CD1c-positive myeloid dendritic cell (primary cell): ENCODE measurements around the gene GATAD2A.
A peak's percentile ranks its signal among the peaks of the same experiment; 100 is the strongest.

Source experiments
- DNase-seq: peaks from one replicate; pipeline ENCODE4 v3.0.0-alpha.2; 2016; ENCODE audit errors: extremely low spot score

The GATAD2A gene

DNA sequence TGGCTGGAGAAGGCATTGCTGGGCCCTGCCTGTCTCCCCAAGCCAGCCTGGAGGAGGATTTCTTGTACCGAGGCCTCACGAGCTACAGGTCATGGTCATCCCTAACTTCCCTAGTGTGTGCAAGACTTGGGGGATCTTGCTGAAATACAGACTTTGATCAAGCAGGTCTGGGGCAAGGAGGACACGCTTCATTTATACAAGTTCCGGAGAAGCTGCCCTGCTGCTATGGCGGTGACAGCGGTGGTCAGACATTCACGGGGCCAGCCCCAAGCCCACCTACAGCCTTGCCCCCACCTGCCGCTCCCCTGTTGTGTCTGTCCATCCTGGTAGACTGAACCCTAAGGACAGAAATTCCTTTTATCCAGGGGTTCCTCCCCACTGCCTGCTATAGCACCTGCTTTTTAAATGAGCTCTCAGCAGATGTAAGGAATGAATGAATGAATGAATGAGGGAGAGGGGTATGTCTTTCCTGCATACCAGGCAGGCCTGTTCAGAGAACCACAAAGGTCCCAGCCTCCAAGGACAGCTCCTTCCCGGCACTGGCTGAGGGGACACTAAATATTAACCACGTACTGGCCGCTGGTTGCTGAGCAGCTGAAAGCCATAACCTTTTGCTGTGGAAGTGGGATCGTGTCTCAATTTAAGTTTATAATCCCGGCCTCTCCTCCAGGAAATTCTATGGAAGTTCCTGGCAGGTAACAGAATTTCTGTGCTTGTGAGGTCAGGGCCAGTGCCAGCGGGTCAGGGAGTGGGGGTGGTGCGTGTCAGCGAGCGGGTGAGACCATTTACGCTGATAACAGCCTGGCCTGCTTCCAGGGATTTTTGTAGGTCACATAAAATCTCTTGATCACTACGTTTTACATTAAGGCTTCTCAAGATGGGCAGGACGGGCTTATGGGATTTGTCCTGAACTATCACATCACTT, 82.7 kb downstream of the GATAD2A start:
- DNase-seq: no peak

DNA sequence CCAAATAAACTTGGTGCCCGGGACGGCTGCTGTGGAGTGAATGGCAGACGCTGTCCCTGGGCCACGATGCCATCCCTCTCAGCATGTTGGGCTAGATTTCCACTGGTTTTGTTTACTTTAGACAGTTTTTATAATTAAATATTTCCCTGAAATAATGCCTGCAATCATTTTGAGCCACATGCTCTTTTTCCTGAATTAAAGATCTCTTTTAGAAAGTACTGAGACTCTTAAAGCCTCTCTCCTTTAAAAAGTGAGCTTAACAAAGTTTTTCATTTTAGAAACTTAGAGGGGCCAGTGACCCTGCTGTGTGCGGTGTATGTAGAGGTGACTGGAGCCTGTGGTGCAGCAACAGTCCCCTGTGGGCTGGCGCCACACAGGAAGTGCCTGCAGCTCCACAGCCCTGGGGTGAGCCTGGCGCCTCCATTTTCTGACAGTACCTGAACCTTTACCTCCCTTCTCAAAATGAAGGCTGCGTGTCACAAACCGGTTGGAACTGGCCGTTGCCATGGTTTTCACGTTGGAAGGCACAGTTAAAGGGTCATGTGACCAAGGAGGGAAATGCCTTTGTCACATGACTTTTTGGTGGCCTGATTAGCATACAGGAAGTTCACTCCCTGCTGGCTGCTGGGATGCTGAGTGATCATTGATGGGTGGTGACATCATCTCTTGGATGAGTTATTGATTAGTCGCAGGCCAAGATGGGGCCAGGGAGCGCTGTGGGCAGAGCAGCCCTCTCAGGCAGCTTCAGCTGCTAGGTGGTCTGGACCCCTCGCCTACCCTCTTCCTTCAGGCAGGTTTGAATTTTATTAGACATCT, 83.6 kb downstream of the GATAD2A start:
- peak; percentile 91 for DNase-seq

DNA sequence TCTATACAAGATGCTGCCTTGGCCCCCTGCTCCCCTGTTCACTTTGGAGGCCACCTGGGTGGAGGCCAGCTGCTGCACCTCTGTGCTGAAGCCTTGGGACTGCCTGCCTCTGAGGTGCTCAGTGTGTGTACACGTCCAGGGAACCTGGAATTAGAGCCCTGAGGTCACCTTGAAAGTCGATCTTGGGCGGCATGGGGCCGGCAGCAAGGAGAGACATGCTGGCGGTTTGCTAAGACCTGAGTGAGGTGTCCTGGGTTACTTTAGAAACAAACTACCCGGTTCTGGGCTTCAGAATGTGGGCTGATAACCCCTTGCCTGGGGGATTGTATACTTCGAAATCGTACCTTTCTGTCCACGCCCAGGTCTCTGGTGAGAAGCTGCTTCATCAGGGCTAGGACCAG, 84.3 kb downstream of the GATAD2A start:
- DNase-seq: no peak

DNA sequence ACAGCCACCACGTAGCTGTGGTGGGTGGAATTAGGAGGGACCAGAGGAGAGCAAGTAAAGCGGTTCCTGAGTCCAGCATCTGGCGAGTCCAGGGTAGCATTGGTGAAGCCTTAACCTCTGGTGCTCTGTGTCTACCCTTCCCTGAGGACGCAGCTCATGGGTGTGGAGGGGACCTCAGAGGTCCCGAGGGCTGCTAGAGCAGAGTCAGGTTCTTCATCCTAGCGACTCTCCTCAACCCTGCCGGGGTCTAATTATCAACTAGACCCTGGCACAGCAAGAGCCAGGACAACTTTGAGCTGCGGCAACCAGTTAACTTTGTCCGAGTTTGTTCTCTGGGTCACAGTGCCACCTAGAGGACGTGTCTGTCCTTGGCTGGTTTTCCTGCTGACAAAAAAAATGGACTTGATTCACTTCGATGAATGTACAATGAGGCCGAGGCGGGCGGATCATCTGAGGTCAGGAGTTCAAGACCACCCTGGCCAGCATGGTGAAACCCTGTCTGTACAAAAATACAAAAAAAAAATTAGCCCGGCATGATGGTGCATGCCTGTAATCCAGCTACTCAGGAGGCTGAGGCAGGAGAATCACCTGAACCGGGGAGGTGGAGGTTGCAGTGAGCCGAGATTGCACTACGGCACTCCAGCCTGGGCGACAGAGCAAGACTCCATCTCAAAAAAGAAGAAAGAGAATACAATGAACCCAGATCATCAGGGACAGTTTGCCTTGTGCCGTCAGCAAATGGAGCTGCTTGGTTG, 84.9 kb downstream of the GATAD2A start:
- DNase-seq: peak; percentile 83

DNA sequence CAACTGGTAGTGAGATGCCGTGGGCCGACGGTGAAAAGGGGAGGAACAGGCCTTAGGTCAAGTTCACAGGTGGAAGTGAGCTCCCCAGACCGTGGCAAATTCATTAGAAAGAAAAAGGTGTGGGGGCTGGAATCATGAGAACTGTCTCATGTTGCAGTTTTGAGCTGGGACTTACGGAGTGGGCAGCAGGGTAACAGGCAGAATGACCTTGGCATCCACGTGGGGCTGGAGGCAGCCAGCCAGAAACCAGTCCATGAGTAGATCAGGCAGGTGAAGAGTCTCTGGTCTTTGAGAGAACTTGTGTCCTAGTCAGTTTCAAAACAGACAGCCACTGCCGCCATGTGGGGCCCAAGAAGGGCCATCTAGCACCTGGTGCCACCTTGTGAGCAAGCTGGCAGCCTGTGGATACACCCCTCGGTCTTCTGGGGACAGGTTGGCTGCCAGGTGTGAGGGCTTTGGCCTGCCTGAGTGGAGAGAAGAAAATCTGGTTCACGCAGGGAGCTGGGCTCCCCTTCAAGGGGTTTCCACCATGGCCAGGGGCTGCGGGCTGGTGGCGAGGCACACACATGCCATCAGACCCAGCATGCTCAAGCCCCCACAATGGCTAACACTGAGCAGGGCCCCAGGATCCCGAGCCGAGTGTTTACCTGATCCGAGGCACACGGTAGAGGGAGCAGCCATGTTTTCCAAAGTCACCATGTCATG, 86.0 kb downstream of the GATAD2A start:
- no peak for DNase-seq

DNA sequence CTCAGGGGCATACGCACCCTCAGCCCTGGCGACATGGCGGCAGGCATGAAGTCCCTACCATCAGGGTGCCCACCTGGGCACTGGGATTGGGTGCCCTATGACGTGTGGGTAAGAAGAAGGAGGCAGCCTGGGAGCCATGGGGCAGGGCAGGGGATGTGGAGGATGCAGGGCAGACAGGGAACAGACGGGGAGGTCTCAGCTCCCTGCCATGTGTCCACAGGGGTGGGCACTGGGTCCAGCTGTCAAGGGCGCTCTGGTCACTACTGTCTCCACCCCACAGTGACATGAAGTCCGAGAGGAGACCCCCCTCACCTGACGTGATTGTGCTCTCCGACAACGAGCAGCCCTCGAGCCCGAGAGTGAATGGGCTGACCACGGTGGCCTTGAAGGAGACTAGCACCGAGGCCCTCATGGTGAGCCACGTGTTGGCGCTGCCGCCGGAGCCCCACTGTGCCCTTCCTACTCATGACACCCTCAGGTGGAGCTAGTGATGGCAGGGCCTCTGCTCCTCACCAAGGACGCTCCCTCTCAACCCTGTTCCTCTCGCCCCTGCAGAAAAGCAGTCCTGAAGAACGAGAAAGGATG, 86.6 kb downstream of the GATAD2A start:
- no peak for DNase-seq

DNA sequence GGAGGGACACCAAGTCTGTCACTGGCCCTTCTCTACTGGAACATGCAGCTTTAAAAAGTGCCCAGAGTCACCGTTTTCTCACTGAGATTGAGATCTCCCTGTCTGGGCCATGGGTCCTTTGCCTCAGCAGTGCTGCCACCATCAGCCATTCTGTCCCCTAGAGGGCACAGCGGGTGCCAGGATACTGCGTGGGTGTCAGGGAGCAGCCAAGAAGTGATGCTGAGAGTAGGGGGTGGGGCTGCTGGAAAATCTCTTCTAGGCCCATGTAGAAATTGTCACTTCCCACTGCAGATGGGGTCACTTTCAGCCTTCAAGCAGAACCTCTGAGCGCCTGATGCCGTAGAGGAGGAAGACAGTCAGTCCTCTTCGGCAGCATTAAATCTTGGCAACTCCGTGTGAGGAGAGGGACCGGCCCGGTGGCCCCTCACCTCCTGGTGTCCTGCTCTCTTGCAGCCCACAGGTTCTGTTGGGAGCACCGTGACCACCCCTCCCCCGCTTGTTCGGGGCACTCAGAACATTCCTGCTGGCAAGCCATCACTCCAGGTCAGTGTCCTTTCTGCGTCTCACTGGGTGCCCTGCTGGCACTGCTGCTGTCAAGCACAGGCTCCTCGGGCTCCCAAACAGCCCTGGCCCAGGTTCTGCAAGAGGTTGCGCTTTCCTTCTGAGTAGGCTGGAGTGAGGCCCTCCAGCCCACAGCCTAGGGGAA, 88.5 kb downstream of the GATAD2A start:
- DNase-seq: no peak

DNA sequence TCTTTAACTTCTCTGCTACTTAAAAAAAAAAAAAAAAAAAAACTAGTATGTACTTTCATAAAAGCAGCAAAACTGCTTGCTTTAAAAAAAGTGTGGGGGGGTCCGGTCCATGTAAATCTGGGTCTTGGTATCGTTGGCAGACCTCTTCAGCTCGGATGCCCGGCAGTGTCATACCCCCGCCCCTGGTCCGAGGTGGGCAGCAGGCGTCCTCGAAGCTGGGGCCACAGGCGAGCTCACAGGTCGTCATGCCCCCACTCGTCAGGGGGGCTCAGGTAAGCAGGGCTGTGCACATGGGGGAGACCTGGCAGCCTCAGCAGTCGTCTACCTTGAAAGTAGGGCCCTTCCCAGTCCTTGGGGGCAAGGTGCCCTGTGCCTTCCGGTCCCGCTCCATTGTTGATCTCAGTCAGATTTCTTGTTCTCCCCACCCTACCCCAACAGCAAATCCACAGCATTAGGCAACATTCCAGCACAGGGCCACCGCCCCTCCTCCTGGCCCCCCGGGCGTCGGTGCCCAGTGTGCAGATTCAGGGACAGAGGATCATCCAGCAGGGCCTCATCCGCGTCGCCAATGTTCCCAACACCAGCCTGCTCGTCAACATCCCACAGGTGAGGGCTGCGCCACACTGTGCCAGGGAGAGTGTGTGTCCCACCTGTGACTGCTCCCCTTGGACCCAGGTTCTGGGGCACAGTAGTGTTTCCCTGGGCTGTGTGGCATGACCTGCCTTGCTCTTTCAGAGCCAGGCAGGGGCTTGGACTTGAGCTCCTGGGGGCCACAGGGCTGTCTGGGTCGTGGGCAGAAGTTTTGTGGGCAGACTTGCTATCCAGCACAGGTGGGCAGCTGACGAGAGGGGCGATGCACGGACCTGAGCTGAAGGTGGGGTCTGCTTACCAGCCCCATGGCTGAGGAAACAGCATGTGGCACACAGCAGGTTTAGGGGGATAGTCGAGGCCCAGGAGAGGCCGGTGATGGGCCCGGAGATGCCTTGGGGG, 90.4 kb downstream of the GATAD2A start:
- no peak for DNase-seq

DNA sequence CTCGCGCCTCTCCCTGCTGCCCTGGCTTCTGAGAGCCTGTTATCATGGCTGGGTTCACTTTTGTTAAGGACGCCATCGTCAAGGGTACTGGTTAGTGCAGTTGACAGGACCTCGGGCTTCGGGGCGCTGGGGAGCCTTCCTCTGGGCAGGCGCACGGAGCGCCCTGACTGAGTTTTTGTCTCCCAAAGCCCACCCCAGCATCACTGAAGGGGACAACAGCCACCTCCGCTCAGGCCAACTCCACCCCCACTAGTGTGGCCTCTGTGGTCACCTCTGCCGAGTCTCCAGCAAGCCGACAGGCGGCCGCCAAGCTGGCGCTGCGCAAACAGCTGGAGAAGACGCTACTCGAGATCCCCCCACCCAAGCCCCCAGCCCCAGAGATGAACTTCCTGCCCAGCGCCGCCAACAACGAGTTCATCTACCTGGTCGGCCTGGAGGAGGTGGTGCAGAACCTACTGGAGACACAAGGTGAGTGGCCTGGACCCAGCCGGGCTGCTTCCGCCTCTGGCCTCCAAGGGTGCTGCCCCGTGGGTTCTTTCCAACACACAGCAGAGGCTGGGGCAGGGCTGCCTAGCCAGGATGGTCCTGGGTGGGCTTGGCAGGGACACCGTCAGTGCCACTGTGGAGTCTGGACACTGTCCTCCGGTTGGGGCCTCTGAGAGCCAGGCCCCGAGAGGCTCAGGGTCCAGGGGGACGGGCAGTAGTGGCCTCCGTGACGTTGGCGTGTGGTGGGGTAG, 92.9 kb downstream of the GATAD2A start:
- DNase-seq: no peak

DNA sequence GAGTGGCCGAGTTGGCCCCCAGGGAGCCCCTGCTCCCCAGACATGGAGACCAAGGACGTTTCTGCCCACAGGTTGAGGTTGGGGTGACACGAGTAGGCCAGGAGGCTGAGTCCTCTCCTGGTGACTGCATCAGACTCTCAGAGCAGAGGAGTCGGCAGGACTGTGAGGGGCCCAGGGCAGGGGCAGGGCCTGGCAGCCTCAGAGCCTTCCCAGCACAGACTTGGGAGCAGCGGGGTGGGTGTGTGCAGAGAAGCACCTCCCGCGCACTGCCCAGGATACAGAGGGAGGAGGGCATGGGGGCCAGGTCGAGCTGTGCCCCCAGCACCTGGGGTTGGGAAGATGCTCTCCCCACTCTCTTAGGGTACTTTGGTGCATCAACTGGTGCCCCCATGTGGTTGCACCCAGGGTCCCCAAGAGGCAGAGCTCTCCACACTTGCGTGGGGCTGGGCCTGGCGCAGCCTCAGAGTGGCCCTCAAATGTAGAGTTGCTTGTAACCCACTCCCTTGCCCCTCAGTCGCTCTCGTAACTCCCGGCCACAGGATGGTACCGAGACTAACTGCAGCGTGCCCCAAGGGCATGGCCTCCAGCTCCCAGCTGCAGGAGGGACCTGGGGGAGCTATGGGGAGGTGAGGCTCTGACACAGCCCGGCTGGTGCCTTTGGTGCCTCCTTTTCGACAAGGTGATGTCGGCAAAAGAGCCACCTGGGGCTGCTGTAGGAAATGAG, 94.0 kb downstream of the GATAD2A start:
- no peak for DNase-seq

DNA sequence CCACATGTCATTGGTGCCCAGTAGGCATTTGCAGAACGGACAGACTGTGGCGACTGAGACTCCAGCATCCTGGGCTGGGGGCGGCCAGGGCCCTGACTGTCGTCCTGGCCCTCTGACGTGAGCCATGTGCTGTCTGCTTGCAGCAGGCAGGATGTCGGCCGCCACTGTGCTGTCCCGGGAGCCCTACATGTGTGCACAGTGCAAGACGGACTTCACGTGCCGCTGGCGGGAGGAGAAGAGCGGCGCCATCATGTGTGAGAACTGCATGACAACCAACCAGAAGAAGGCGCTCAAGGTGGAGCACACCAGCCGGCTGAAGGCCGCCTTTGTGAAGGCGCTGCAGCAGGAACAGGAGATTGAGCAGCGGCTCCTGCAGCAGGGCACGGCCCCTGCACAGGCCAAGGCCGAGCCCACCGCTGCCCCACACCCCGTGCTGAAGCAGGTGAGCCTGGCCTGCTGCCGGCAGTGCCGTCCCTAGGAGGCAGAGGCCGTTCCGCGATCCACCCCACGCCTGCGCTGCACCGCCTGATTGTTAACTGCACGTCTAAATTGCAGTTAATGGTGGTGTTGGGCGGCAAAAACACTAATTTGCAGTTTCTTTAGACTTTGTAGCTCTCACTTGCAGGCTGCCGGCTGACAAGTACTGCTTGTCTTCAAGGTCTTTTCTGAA, 95.6 kb downstream of the GATAD2A start:
- no peak for DNase-seq

DNA sequence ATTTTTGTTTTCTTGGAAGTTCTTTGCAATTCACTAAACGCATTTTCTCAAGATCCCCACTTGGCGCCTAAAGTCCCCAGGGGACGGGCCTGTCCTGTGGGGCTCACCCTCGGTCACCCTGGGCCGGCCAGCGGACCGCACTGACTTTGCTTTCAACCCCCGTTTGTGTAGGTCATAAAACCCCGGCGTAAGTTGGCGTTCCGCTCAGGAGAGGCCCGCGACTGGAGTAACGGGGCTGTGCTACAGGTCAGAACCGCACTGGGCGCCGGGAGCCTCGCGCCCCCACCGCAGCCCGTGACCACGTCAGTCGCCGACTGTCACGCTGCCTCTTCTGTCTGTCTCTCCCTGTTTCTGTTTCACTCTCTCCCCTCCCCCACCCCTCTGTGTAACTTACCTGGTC, 96.3 kb downstream of the GATAD2A start:
- DNase-seq: no peak

DNA sequence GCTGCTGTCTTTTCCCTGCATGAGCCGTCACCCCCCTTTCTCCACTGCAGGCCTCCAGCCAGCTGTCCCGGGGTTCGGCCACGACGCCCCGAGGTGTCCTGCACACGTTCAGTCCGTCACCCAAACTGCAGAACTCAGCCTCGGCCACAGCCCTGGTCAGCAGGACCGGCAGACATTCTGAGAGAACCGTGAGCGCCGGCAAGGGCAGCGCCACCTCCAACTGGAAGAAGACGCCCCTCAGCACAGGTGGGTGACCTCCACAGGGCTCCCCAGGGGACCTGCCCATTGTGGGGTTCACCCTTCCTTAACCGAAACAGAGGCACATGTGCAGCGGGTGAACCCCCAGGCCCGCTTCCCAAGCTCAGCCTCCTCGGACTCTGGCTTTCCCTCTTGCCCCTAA, 96.8 kb downstream of the GATAD2A start:
- no peak for DNase-seq

DNA sequence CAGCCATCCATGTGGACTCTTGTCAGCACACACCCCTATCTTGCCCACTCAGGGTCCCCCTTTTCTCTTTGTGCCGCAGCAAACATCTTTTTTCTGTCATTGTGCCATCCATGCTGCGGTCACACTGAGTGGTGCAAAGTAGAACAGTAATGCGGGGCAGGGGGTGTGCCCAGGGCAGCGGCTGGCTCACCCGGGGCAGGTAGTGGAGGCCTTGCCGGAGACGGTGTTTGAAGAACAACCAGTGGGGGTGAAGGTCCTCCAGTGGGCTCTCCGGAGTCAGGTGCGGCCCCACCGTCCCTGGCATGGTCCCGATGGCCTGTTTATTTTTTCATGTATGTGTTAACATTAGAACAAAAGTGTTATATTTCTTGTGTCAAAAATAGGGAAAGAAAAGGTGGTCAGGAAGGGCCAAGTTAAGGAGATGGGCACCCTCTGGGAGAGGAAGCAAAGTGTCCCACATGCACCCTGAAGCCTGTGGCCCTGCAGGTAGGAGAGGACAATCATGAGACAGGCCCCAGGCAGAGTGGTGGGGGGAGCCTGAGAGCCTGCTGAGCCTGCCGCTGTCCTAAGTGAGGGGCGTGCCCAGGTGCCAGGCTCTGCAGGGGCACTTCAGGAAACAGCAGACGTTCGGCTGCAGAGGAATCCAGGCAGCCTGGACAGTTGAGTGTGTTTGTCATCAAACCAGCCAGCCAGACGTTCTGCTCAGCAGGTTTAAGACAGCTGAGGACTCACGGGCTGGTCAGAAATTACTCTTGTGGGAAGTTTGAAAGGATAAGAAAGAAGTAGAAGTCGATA, 97.5 kb downstream of the GATAD2A start:
- DNase-seq: no peak

DNA sequence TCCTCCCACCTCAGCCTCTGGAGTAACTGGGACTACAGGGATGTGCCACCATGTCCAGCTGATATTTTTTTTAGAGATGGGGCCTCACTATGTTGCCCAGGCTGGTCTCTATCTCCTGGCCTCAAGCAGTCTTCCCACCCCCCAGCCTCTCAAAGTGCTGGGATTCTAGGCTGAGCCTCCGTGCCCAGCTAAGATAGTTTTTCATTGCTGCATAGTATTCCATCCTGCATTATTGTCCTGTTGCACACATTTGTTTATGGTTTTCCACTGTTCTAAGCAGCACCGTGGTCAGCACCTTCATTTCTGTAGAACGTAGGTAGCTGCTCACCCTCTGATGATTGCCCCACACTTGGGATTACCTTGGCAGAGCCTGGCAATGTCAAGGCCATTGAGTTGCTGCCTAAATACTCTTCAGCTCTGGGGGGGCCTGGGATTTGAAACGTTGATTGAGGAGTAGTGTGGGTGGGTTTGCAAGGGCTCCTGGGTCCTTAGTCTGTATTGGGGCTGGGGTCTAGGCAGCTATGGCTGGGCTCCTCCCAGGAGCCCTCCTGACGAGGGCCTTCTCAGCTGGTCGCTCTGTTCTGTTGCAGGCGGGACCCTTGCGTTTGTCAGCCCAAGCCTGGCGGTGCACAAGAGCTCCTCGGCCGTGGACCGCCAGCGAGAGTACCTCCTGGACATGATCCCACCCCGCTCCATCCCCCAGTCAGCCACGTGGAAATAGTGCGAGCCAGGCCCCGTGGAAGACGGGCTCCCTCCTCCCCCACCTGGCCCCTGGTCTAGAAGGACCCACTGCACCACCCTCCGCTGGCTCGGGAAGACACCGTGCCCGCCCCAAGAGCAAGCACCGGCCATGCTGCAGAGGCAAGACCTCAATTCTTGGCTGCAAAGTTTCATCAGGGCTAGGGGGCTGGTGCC, 99.5 kb downstream of the GATAD2A start:
- no peak for DNase-seq
